Keratinocyte (primary cell): ENCODE data around the gene SLC44A5.

Source experiments
- CTCF ChIP-seq, 3 experiments: IDR thresholded peaks in 1 of 3; conservative IDR thresholded peaks in 1 of 3; optimal IDR thresholded peaks in 1 of 3; 2 replicates in 2 of 3; 3 replicates in 1 of 3; pipeline versions ENCODE3 to v1.5.1; 2011; ENCODE audit warnings: low read length in 3 of 3, mild to moderate bottlenecking in 3 of 3, moderate library complexity in 2 of 3, control low read depth in 1 of 3, inconsistent platforms in 1 of 3; ENCODE audit not compliant: insufficient read depth in 2 of 3; ENCODE audit errors: extremely low read depth in 1 of 3
- EZH2 ChIP-seq: IDR thresholded peaks from one replicate; pipeline ENCODE4 v1.6.1; 2012; ENCODE audit warnings: inconsistent platforms, mild to moderate bottlenecking, low read length, moderate library complexity

GRCh38 chr1:75472089-75472970 is 138.6 kb downstream of the SLC44A5 start:
- no peak for TF ChIP-seq CTCF (optimal IDR thresholded peaks at IDR 0.05 in 1 of 3, IDR thresholded peaks at IDR 0.05 in 1 of 3, conservative IDR thresholded peaks at IDR 0.05 in 1 of 3; ENCODE audit: extremely low read depth in 1 of 3, insufficient read depth in 2 of 3, low read length in 3 of 3)
- TF ChIP-seq EZH2, result no peak
